Measurements from ENCODE around the gene HIP1. TPM values are rescaled to one million over a fixed set of nuclear protein-coding genes. Genes with fewer than 3 reads are reported as not detected.
"Not testable (repeated sequence)": the region's sequence is repeated elsewhere in the genome, so short reads cannot be mapped to it uniquely, and the experiment has no call there.

Gene HIP1
- polyA plus RNA-seq, 3 donors = 30.2 to 35.6 (median 33.1) TPM

DNA sequence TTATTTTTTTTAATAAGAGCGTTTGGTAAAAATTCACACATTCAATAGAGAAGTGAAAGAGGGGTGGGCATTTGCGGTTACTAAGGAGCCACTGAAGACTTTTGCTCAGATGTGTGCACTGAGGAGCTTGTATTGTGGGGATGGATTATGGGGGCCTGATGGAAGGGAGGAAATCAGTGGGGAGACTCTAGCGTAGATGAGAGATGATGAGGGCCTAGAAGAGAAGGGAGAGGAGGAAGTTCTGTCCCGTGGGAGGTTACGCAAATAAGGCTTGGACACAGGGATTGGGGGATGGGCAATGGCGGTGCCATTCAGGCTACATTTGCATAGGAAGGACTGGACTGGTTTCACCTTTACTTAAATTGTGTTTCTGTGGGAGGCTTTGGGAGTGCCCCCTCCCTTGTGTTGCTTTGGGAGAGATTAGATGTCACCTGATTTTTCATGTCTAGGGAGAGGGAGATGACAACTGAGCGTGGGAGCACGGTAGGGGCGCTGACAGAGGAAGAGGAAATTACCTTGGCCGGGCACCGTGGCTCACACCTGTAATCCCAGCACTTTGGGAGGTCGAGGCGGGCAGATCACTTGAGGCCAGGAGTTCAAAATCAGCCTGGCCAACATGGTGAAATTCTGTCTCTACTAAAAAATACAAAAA is 2.2 kb upstream of the HIP1 start:
- peak; percentile 67 for DNase-seq

GRCh38 chr7:75739796-75740672 is 1.3 kb upstream of the HIP1 start:
- DNase-seq = no peak

DNA sequence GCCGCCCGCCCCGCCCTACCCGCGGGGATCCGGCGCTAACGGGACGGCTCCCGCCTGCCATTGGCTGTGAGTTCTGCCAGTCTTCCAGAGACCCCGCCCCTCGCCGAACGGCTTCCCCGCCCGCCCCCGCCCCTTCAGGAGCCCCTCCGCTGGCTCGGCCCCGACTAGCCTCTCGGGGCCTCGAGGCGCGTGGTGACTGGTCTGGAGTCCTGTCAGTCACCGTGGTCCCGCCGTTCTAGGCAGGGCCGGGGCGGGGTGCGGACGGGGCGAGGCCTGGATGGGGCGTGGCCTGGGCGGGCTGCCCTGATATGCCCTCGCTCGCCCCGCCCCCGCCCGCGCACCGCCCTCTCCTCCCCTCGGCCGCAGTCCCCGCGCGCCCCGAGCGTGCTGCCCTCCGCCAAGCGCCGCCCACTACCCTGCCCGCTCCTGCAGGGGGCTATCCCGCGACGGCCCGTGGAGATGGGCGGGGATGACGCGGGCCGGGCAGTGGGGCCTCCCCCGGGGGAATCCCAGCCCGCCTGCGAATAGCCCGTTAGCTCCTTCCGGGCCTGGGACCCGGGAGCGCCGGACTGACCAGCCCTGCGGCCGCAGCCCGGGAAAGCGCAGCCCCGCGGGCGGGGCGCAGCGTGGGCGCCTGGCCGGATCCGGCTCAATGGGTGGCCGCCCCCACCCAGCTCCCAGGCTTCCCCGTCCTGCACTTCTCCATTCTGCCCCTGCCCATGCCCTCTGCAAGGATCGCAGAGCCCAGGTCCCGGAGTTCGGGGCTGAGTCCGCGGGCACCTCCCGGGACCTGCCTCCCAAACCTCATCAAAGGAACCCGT is 444 bp upstream of the HIP1 start:
- peak; percentile 100 for DNase-seq

DNA sequence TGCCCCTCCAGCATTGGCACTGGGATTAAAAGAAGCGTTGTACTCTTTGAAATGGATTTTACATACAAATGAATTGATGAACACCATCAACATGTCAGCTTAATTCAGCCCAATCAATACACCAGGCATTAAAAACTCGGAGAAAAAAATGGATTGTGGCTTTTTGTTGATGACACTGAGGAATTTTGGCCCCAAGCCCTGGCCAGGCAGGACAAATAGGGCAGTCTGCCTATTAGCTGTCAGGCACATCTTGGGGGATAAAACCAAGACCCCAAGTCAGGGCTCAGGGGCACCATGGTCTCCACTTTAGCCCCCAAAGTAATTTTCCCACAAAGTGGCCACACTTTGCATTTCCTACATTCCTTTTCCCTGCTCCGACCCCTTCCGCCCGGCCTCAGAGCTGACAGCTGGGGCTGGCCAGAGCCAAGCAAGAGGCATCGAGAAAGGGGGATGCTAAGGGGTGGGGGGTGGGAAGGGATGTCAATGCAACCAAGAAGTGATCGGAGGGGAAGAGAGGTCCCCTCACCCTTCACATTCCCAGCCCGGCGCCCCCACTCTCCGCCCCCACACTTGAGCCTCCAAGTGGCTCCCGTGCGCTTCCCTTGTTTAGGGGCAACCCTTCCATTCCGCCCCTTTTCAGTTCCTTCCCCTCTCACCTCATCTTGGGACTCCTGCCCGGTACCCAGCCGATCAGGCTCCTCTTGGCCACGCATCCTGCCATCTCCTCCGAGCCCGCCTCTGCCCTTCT is 711 bp downstream of the HIP1 start:
- DNase-seq = no peak

- DNase-seq = no peak
These were observed 3.0 kb downstream of the HIP1 start for GRCh38 chr7:75735581-75736350.

- DNase-seq = peak; percentile 74
These were observed 3.9 kb downstream of the HIP1 start for GRCh38 chr7:75734586-75735458.

GRCh38 chr7:75732764-75733630 is 5.7 kb downstream of the HIP1 start:
- DNase-seq = no peak

DNA sequence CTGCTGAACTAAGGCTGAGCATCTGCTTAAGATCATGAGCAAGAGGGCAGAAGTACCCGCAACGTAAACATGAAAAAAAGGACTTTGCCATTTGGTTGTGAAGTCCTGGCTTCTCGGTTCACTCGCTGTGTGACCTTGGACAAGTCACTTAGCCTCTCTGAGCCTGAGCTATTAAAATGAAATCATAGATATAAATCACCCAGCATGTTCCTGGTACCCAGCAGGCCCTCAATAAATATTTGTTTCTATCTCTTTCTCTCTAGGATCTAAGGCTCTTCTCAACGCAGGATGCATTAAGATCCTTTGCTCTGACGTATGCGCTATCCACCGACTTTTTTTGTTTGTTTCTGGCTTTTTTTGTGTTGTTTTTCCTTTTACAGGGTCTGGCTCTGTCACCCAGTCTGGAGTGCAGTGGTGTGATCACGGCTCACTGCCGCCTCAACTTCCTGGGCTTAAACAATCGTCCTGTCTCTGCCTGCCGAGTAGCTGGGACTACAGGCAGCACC is 6.7 kb downstream of the HIP1 start:
- DNase-seq = no peak

- DNase-seq = no peak
These were observed 8.9 kb downstream of the HIP1 start for GRCh38 chr7:75729851-75730274.

DNA sequence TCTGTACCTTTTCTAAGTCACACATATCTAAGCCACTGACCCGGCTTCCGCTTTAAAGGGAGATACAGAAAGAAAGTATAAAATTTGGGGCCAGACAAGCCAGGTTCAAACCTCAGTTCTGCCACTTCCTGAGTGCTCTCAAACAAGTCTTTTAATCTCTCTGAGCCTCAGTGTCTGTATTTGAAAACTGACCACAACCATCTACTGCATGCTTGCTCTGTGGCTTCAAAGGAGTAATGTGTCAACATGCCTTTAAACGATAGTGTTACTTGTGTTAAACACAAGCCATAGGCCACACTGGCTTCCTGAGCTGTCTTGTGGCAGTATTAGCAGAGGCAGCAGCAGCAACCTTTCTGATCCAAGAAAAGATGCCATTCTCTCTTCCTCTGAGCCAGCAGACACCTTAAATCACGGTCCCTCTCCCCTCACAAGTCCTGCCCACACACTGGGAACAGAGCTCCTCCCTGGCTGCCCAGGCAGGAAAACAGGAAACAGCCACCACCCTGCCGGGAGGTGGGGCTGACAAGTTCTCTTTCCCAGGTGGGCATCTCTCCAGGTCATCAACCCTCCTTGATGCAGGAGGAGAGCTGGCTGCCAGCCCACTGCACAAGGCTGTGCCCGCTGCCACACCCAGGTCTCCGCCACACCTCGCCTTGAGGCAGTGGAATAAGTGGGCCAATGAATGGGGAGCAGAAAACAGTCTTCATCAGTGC is 10.7 kb downstream of the HIP1 start:
- DNase-seq = no peak

GRCh38 chr7:75727351-75727750 is 11.4 kb downstream of the HIP1 start:
- not testable (repeated sequence) for DNase-seq

DNA sequence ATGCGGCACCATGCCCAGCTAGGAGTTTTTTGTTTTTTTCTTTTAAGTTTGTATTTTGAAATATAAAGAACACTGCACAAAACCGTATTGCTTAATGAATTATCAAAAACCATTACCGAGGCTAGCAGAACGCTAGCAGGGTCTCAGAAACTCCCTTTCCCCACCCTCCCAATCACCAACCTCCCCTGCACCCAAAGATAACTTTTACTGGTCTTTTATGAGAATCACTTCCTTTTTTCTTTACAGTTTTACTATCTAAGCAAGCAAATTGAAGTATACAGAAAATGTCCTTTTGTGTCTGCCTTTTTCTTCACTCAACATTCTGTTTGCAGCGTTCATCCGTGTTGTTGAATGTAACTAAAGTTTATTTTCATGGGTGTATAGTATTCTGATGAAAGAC is 13.4 kb downstream of the HIP1 start:
- no peak for DNase-seq

- no peak for DNase-seq
These were observed 15.3 kb downstream of the HIP1 start for GRCh38 chr7:75723444-75723843.

- no peak for DNase-seq
These were observed 16.4 kb downstream of the HIP1 start for GRCh38 chr7:75722373-75722772.

- DNase-seq = not testable (repeated sequence)
These were observed 16.8 kb downstream of the HIP1 start for GRCh38 chr7:75721922-75722321.

DNA sequence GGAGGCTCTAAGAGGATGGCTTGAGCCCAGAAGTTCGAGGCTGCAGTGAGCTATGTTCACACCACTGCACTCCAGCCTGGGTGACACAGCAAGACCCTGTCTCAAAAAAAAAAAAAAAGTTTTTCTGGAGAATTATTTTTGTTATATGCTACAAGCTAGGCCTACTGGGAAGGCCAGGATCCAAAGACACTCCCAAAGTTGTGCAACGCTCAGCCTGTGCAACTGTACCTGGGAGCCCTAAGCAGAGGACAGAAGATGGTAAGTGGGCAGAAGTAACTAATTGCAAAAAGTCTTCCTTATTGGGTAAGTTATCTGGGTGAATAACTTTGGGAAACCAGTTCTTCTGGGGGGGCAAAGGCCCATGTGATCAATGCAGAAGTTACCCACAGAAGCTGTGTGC is 17.3 kb downstream of the HIP1 start:
- DNase-seq = no peak

DNA sequence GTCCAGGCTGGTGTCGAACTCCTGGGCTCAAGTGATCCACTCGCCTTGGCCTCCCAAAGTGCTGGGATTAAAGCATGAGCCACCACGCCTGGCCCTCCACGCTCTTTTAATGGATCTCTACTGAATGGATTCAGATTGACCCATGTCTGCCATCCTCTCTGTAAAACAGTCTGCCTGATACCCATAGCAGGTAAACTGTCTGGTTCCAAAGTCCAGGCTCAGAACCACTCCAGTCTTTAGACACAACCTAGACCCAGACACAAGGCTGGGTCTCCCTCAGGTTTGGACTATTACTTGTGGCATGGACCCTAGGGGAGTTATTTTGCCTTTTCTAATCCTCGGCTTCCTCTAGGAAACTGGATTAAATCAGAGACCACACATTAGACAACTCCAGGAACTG is 19.1 kb downstream of the HIP1 start:
- no peak for DNase-seq
